Pulmonary artery endothelial cell (primary cell): Measurements from ENCODE around the gene PEX14. TPM values are rescaled to one million over a fixed set of nuclear protein-coding genes. Genes with fewer than 3 reads are reported as not detected.

Experiments
- DNase-seq: peaks from one replicate; pipeline ENCODE4 v3.0.0-alpha.2; 2011; ENCODE audit warnings: low read depth, low spot score
- total RNA-seq: library from RNA; depleted of rRNA; stranded (reverse); fragments of >200 nt; gene quantifications from 2 replicates; pipeline ENCODE4 v1.2.3, GENCODE V29; 2014

Gene PEX14
- total RNA-seq, 1 donor from 2014 or later = 13.3 TPM

- no peak for DNase-seq
Measured at GRCh38 chr1:10592373-10592772, 117.6 kb downstream of the PEX14 start.

- no peak for DNase-seq
Measured at GRCh38 chr1:10593750-10594149, 119.0 kb downstream of the PEX14 start.

DNA sequence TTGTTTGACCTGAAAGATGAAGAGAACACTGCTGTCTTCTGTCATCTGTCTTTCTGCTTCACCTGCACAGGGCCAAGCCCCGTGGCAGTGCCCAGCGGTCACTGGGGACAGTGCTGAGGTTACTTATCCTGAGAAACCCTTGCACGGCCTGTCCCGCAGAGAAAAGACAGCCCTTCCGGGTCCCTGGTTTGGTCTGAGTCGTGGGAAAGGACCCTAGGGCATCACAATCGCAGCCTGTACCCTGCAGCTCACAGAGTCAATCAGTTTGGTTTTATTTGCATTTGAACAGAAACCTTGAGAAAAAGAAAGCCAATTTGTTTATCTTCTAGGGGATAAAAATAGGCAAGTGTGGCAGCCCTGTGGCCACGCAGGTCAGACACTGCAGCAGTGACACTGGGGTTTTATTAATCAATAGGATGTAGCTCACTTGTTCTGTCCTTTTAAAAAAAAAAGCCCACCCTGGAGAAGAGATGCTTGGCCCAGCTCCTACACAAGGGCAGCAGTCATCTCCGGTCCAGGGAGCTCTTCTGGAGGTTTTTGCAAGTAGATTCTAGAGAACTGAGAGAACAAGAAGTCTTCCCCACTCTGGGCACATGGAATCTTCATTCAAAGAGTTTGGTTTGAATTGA lies 120.0 kb downstream of the PEX14 start:
- DNase-seq = no peak

DNA sequence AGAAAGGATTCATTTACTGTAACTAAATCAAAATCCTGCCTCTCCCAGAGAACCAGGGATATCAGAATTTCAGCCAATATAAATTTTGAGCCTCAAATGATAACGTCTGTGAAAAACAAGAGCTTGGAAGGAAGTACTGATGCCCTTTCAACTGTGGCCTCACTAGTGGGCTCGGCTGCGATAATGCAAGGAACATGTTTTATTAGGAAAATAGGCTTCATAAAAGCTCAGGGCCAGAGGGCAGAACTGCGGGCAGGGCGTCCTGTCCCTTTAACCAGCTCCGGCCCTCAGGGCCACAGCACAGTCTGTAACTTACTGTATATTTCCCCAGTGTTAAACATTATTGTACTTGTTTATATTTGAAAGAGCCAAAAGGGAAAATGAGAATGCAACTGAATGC lies 122.0 kb downstream of the PEX14 start:
- no peak for DNase-seq

DNA sequence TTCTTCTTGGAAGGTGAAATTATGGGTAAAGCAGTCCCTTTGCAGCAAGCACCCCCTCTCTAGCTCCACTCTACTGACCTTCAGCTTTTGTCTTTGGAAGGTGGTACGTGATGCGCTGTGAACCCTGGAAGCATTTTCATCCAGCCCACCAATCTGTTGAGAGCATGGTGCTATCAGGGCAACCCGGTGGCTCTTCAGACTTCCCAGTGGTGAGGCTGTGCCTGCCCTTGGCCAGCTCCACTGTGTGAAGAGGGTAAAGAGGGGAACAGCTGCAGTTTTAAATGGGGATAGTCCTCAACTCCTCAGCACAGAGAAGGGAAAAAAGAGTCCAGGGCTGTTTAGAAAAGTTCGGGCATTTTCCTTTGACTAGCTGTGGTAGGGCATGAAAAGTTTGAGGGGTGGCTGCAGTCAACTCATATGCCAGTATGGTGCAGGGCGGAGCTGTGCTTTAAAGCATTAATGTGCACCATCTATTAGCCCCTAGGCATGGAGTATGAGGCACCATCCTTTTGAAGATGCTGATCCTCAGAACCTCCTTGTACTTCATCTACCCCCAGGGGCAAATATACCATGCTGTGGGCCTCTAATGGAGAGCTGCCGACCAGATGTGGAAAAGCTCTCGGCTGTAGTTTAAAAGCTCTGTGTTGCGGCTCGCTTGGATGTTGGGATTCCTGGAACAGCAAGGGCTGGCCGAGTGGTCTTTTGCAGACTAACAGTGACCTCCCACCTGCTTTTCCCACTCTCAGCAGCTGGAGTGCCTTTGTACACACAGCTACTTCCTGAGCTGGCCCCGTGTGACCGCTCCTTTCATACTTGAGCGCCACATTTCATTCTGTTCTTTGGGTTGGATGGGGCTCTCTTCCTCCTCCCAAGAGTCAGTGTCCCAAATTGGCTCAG lies 123.0 kb downstream of the PEX14 start:
- no peak for DNase-seq

- DNase-seq = no peak
Measured at GRCh38 chr1:10598389-10598702, 123.6 kb downstream of the PEX14 start.

DNA sequence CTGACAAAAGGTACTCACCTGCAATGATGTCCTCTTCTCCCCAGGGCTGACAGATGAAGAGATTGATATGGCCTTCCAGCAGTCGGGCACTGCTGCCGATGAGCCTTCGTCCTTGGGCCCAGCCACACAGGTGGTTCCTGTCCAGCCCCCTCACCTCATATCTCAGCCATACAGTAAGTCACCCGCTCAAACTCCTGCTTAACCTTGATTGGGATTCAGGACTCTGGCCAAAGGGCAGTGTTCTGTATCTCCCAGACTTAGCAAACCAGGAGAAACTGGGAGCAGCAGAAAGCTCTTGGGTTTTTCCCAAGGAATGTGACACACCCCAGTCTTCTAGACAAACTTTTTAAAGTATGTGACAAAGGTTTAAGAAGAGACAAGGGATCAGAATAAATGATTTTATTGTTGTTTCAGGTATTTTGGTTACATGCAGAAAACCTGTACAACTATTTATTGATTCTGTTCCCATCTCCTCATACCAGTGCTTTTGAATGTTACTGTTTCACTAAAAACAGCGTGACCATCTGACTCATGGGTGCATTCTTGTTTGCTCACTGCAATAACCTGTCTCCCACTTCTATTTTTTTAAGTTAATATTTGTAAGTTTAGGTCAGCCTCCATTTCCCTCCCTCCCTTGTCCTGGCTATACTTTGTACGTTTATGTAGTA lies 124.6 kb downstream of the PEX14 start:
- no peak for DNase-seq

- no peak for DNase-seq
Measured at GRCh38 chr1:10601342-10602070, 126.8 kb downstream of the PEX14 start.

GRCh38 chr1:10602936-10603335 lies 128.2 kb downstream of the PEX14 start:
- no peak for DNase-seq

GRCh38 chr1:10604966-10605365 lies 130.2 kb downstream of the PEX14 start:
- no peak for DNase-seq

- DNase-seq = no peak
Measured at GRCh38 chr1:10606064-10606463, 131.3 kb downstream of the PEX14 start.

DNA sequence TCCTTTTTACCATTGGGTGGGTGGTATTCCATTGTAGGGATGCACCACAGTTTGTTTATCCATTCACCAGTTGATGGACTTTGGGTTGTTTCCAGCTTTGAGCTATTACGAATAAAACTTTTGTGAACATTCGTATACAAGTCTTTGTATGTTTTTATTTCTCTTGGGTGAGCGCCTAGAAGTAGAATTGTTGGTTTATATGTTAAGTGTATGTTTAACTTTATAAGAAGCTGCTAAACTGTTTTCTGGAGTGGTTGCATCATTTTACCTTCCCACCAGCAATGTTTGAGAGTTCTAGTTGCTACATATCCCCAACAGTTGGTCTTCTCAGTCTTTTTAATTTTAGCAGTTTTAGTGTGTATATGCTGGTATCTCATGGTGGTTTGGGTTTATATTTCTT lies 132.5 kb downstream of the PEX14 start:
- DNase-seq = no peak

DNA sequence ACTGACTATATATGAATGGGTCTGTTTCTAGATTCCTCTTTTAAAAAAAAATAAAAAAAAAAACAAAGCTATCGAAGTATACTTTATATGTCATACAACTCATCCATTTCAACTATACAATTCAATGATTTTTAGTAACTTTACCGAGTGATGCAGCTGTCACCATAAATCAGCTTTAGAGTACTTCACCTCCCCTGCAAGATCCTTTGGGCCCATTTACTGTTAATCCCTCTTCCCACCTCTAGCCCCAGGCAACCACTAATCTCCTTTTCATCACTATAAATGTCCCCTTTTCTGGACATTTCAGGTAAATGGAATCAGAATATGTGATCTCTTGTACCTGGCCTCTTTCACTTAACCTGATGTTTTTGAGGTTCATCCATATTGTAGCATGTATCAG lies 133.9 kb downstream of the PEX14 start:
- no peak for DNase-seq

DNA sequence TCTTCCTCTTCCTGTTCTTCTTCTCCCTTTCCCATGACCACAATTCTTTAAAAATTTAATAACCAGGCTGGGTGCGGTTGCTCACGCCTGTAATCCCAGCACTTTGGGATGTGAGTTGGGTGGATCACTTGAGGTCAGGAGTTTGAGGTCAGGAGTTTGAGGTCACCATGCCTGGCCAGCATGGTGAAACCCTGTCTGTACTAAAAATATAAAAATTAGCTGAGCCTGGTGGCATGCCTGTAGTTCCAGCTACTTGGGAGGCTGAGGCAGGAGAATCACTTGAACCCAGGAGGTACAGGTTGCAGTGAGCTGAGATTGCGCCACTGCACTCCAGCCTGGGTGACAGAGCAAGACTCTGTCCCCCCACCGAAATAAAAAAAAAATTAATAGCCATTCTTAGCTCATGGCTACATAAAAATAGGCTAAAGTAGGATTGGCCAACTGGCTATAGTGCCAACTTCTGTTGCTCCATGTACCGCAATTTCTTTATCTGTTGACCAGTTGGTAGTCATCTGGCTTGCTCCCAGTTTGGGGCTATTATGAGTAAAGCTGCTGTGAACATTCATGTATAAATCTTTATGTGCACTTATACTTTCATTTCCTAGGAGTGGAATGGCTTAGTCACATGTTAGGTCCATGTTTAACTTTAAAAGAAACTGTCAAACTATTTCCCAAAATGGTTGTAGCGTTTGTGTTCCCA lies 136.3 kb downstream of the PEX14 start:
- DNase-seq = no peak

DNA sequence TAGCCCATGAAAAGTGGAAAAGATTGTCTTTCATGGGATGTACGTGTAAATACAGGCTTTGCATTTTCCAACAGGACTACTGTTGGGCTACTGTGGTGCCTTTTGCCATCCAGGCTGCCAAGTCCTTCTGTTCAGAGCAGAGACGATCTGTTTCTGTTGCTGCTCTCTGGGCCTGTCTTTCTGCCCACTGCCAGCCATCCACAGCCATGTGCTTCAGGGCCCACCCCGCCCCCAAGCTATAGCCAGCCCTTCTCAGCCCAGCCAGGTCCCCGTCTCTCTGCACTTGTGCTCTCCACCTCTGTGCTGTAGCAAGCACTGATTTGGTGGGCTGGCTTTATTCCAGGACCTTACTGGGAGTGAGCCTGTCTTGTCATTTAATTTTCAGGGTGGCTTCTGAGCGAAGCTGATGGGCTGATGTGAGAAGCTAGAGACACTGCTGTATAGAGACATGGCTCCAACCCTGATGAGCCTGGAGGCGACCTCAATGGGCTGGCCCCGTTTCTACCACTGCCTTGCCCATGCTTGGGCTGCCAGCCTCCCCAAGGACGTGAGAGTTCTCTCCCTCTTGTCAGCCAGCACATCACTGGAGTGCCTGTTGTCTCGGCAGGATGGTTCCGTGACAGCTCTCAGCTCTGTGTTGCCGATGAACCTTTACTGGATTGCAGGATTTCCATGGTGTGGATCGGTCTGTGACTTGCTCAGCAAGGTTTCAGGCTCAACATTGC lies 137.8 kb downstream of the PEX14 start:
- DNase-seq = no peak

GRCh38 chr1:10613340-10613739 lies 138.6 kb downstream of the PEX14 start:
- no peak for DNase-seq

GRCh38 chr1:10613861-10614260 lies 139.1 kb downstream of the PEX14 start:
- DNase-seq = no peak

GRCh38 chr1:10614377-10615225 lies 139.9 kb downstream of the PEX14 start:
- no peak for DNase-seq

GRCh38 chr1:10615332-10615731 lies 140.6 kb downstream of the PEX14 start:
- no peak for DNase-seq
